Lower leg skin (tissue), 3 donors: ENCODE results near the gene TSTD1.

ENCODE experiments used
- CTCF ChIP-seq, 3 donors: fragments of 450-650 bp; IDR thresholded peaks; one replicate each; pipeline ENCODE4 v1.5.1; 2016; ENCODE audit warnings: antibody characterized with exemption in 3 of 3, mild to moderate bottlenecking in 3 of 3, moderate library complexity in 2 of 3
- POLR2A ChIP-seq, 2 donors: fragments of 450-650 bp; IDR thresholded peaks; one replicate each; pipeline ENCODE4 v1.6.1; 2016 to 2017; ENCODE audit warnings: antibody characterized with exemption in 2 of 2, mild to moderate bottlenecking in 1 of 2, moderate library complexity in 1 of 2

DNA sequence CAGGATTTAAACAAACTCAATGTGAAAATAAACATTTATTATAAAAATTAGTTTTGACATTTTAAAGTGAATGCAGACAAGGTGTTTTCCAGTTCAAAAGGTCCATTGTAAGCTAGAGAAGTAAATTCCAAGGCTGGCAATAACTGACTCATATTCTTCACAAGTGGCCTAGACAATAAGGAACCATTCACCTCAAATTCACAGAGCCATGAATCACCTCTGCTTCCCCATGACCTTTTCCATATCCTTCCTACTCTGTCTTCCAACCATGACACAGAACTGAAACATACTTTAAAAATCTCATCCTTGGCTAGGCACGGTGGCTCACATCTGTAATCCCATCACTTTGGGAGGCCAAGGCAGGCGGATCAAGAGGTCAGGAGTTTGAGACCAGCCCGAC, 42.6 kb downstream of the TSTD1 start:
- no peak for TF ChIP-seq CTCF (IDR thresholded peaks at IDR 0.05)
- no peak for TF ChIP-seq POLR2A (IDR thresholded peaks at IDR 0.05)
